ENCODE measurements around the gene CTDP1.

CTDP1 gene

GRCh38 chr18:79644006-79644665 lies 35.5 kb upstream of the CTDP1 start:
- DNase-seq (ENCODE audit: low read depth in 4 of 4, low spot score in 1 of 4) = peak; percentile 36 to 57 (median 52)

GRCh38 chr18:79644666-79645057 lies 34.9 kb upstream of the CTDP1 start:
- no peak for DNase-seq (ENCODE audit: low read depth in 4 of 4, low spot score in 1 of 4)

GRCh38 chr18:79645291-79645983 lies 34.2 kb upstream of the CTDP1 start:
- no peak for DNase-seq (ENCODE audit: low read depth in 4 of 4, low spot score in 1 of 4)

GRCh38 chr18:79647307-79647706 lies 32.3 kb upstream of the CTDP1 start:
- DNase-seq (ENCODE audit: low read depth in 4 of 4, low spot score in 1 of 4) = no peak

GRCh38 chr18:79650959-79651358 lies 28.6 kb upstream of the CTDP1 start:
- no peak for DNase-seq (ENCODE audit: low read depth in 4 of 4, low spot score in 1 of 4)

GRCh38 chr18:79657342-79657996 lies 22.1 kb upstream of the CTDP1 start:
- no peak for DNase-seq (ENCODE audit: low read depth in 4 of 4, low spot score in 1 of 4)

- DNase-seq (ENCODE audit: low read depth in 4 of 4, low spot score in 1 of 4) = no peak
These were observed 21.2 kb upstream of the CTDP1 start for GRCh38 chr18:79658366-79658765.

GRCh38 chr18:79659733-79660132 lies 19.9 kb upstream of the CTDP1 start:
- no peak for DNase-seq (ENCODE audit: low read depth in 4 of 4, low spot score in 1 of 4)

GRCh38 chr18:79662034-79662433 lies 17.6 kb upstream of the CTDP1 start:
- DNase-seq (ENCODE audit: low read depth in 4 of 4, low spot score in 1 of 4) = no peak

- no peak for DNase-seq (ENCODE audit: low read depth in 4 of 4, low spot score in 1 of 4)
These were observed 17.2 kb upstream of the CTDP1 start for GRCh38 chr18:79662439-79662838.

GRCh38 chr18:79664525-79665125 lies 15.0 kb upstream of the CTDP1 start:
- DNase-seq (ENCODE audit: low read depth in 4 of 4, low spot score in 1 of 4) = no peak

- DNase-seq (ENCODE audit: low read depth in 4 of 4, low spot score in 1 of 4) = no peak
These were observed 11.4 kb upstream of the CTDP1 start for GRCh38 chr18:79668203-79668602.

GRCh38 chr18:79672490-79673276 lies 6.9 kb upstream of the CTDP1 start:
- no peak for DNase-seq (ENCODE audit: low read depth in 4 of 4, low spot score in 1 of 4)

GRCh38 chr18:79677221-79677620 lies 2.4 kb upstream of the CTDP1 start:
- DNase-seq (ENCODE audit: low read depth in 4 of 4, low spot score in 1 of 4) = no peak

GRCh38 chr18:79677840-79678239 lies 1.8 kb upstream of the CTDP1 start:
- no peak for DNase-seq (ENCODE audit: low read depth in 4 of 4, low spot score in 1 of 4)

- peak; percentile 88 to 97 (median 92) for DNase-seq (ENCODE audit: low read depth in 4 of 4, low spot score in 1 of 4)
These were observed 695 bp upstream of the CTDP1 start for GRCh38 chr18:79678665-79679551.

- peak in 1 of 4 experiments; percentile 41 for DNase-seq (ENCODE audit: low read depth in 4 of 4, low spot score in 1 of 4)
These were observed 687 bp downstream of the CTDP1 start for GRCh38 chr18:79680100-79680879.

- no peak for DNase-seq (ENCODE audit: low read depth in 4 of 4, low spot score in 1 of 4)
These were observed 1.3 kb downstream of the CTDP1 start for GRCh38 chr18:79680891-79681339.

Measured in stimulated activated CD4-positive, alpha-beta T cell treated with anti-CD3 and anti-CD28 coated beads, Interleukin-1b, Interleukin-23, amount 100 ng/mL, for 24 hours (primary cell).